Uterus (tissue), 2 donors: ENCODE results near the gene PAFAH2.

Source experiments
- CTCF ChIP-seq, 4 experiments: fragments of 200-600 bp in 2 of 4; fragments of 450-650 bp in 2 of 4; sonication (generic) in 2 of 4; IDR thresholded peaks; one replicate each; pipeline ENCODE4 v1.5.1; 2016 to 2019; ENCODE audit warnings: antibody characterized with exemption in 4 of 4, mild to moderate bottlenecking in 2 of 4, moderate library complexity in 1 of 4
- POLR2A ChIP-seq, 2 donors: fragments of 450-650 bp; IDR thresholded peaks; one replicate each; pipeline ENCODE4 v1.6.1; 2016; ENCODE audit warnings: antibody characterized with exemption in 2 of 2, mild to moderate bottlenecking in 1 of 2, moderate library complexity in 1 of 2

GRCh38 chr1:26014179-26014578 is 16.3 kb upstream of the PAFAH2 start:
- no peak for TF ChIP-seq POLR2A (IDR thresholded peaks at IDR 0.05)
- no peak for TF ChIP-seq CTCF (IDR thresholded peaks at IDR 0.05)
